ENCODE data around the gene ADAMTS7. TPM values are rescaled to one million over a fixed set of nuclear protein-coding genes. Genes with fewer than 3 reads are reported as not detected.

The ADAMTS7 gene
- total and polyA plus RNA-seq, 2 donors (not counting 1 experiment from before 2014, with no cell fraction given) = 0.10 to 16.6 TPM

Small RNA genes within 50 kb of the gene (small RNA-seq; reads per million reads assigned to genes)
- gene AC022748.3 (ENCODE audit: insufficient read length, low read depth, low replicate concordance) = not detected

Other genes starting within 250 kb of the ADAMTS7 start
- gene CHRNA5, start 245.9 kb downstream of the ADAMTS7 start, total RNA-seq = 1.2 and 2.0 TPM in 2 replicates
- 0.07 and 0.09 TPM in 2 replicates for gene CHRNA5, start 245.9 kb downstream of the ADAMTS7 start, polyA plus RNA-seq
- gene CHRNA3, start 190.5 kb downstream of the ADAMTS7 start, total RNA-seq = not detected in 2 replicates
- gene CHRNA3, start 190.5 kb downstream of the ADAMTS7 start, polyA plus RNA-seq = not detected in 2 replicates
- not detected in 2 replicates for gene CHRNB4, start 170.3 kb downstream of the ADAMTS7 start, total RNA-seq
- gene CHRNB4, start 170.3 kb downstream of the ADAMTS7 start, polyA plus RNA-seq = not detected in 2 replicates
- gene MORF4L1, start 61.4 kb upstream of the ADAMTS7 start, total RNA-seq = 240 and 242 TPM in 2 replicates
- gene MORF4L1, start 61.4 kb upstream of the ADAMTS7 start, polyA plus RNA-seq = 79.0 and 246 TPM in 2 replicates
- 438 and 441 TPM in 2 replicates for gene CTSH, start 133.6 kb upstream of the ADAMTS7 start, total RNA-seq
- gene CTSH, start 133.6 kb upstream of the ADAMTS7 start, polyA plus RNA-seq = 221 and 399 TPM in 2 replicates

All from B cell (primary cell).